Nephron (organoid): ENCODE measurements around the gene NFKBIB.

ENCODE experiments used
- H3K27ac Mint-ChIP-seq, 3 experiments: 2 replicates each; pipeline ENCODE4 v1.8.0; 2020; ENCODE audit warnings: mixed read lengths in 3 of 3, mild to moderate bottlenecking in 2 of 3, moderate library complexity in 1 of 3
- H3K27me3 Mint-ChIP-seq: 2 replicates; pipeline ENCODE4 v1.8.0; 2021; ENCODE audit warnings: low read depth, mild to moderate bottlenecking, moderate library complexity, mixed read lengths
- H3K36me3 Mint-ChIP-seq: 2 replicates; pipeline ENCODE4 v1.8.0; 2020; ENCODE audit warnings: low read depth, mixed read lengths
- H3K4me1 Mint-ChIP-seq: 2 replicates; pipeline ENCODE4 v1.8.0; 2020; ENCODE audit warnings: mixed read lengths
- H3K4me3 Mint-ChIP-seq, 3 experiments: 2 replicates each; pipeline ENCODE4 v1.8.0; 2020; ENCODE audit warnings: mild to moderate bottlenecking in 3 of 3, mixed read lengths in 3 of 3, moderate library complexity in 2 of 3
- H3K9me3 Mint-ChIP-seq: 2 replicates; pipeline ENCODE4 v1.8.0; 2020; ENCODE audit warnings: mixed read lengths
- CTCF ChIP-seq, 3 experiments: fragments of 200-600 bp; sonication (generic); IDR thresholded peaks; one replicate each; pipeline ENCODE4 v1.5.0; 2021; ENCODE audit warnings: antibody characterized with exemption in 3 of 3; ENCODE audit not compliant: unreplicated experiment in 3 of 3

The NFKBIB gene

GRCh38 chr19:38953677-38954076 is 53.9 kb downstream of the NFKBIB start:
- Mint-ChIP-seq H3K4me3 (no peak overlapping the region), H3K9me3 (no peaks in the 10 kb centered on the region), H3K27me3 (peaks cover 3% of the 10 kb centered on the region), H3K27ac (peak overlapping the region; percentile 72 to 96 (median 89)), H3K36me3 (peaks cover 37% of the 10 kb centered on the region), H3K4me1 (peaks cover 11% of the 10 kb centered on the region)
- TF ChIP-seq CTCF (IDR thresholded peaks at IDR 0.05; ENCODE audit: unreplicated experiment in 3 of 3) = no peak

GRCh38 chr19:38956264-38956663 is 56.5 kb downstream of the NFKBIB start:
- Mint-ChIP-seq H3K27ac (no peak overlapping the region), H3K4me3 (no peak overlapping the region), H3K9me3 (no peaks in the 10 kb centered on the region), H3K27me3 (peaks cover 3% of the 10 kb centered on the region), H3K36me3 (peaks cover 27% of the 10 kb centered on the region), H3K4me1 (peaks cover 7% of the 10 kb centered on the region)
- TF ChIP-seq CTCF (IDR thresholded peaks at IDR 0.05; ENCODE audit: unreplicated experiment in 3 of 3) = no peak

- peaks cover 6% of the 10 kb centered on the region for H3K4me1 Mint-ChIP-seq
- no peak overlapping the region for H3K4me3 Mint-ChIP-seq
- no peak overlapping the region for H3K27ac Mint-ChIP-seq
These were observed 58.5 kb downstream of the NFKBIB start for GRCh38 chr19:38958301-38958700.

More at GRCh38 chr19:38958301-38958700, 58.5 kb downstream of the NFKBIB start:
- no peaks in the 10 kb centered on the region for H3K9me3 Mint-ChIP-seq
- peaks cover 26% of the 10 kb centered on the region for H3K36me3 Mint-ChIP-seq
- no peak for TF ChIP-seq CTCF (IDR thresholded peaks at IDR 0.05; ENCODE audit: unreplicated experiment in 3 of 3)
- peaks cover 3% of the 10 kb centered on the region for H3K27me3 Mint-ChIP-seq
